HEK293 (cell line): ENCODE measurements around the gene RAC2.

Source experiments
- CTCF ChIA-PET: fragments of 350-600 bp; formaldehyde crosslinking; extraction: SDS; loops from one replicate; lab custom pipeline; 2021; ENCODE audit warnings: antibody characterized with exemption; lab: Yijun Ruan, JAX
- POLR2A ChIA-PET: fragments of 300-600 bp; formaldehyde crosslinking; extraction: SDS; loops from one replicate; lab custom pipeline; 2020; ENCODE audit warnings: antibody characterized with exemption, inconsistent platforms; lab: Yijun Ruan, JAX
- H3K27ac ChIP-seq: fragments of 200-500 bp; sonication (Bioruptor generic); 2 replicates; pipeline ENCODE4 v1.5.1; 2014; ENCODE audit warnings: low read depth, low read length, control low read depth, inconsistent platforms; ENCODE audit errors: extremely low read depth
- H3K36me3 ChIP-seq, 2 experiments: fragments of 200-500 bp in 1 of 2; sonication (Bioruptor generic) in 1 of 2; 1 replicate in 1 of 2; 2 replicates in 1 of 2; pipeline ENCODE4 v1.5.1; 2014 to 2017; ENCODE audit warnings: inconsistent platforms in 2 of 2, low read length in 2 of 2; ENCODE audit not compliant: control insufficient read depth in 2 of 2, insufficient read depth in 1 of 2
- H3K4me1 ChIP-seq: fragments of 200-500 bp; sonication (Bioruptor generic); 2 replicates; pipeline ENCODE4 v1.5.1; 2014; ENCODE audit warnings: mild to moderate bottlenecking, low read length, inconsistent platforms; ENCODE audit not compliant: control insufficient read depth, insufficient read depth
- H3K4me3 ChIP-seq: 2 replicates; pipeline ENCODE4 v1.5.1; 2011; ENCODE audit warnings: low read depth, mild to moderate bottlenecking, control low read depth, low read length, moderate library complexity
- H3K9me3 ChIP-seq: fragments of 200-500 bp; sonication (Bioruptor generic); 2 replicates; pipeline ENCODE4 v1.5.1; 2014; ENCODE audit warnings: low read depth, low read length, inconsistent platforms; ENCODE audit not compliant: control insufficient read depth, insufficient read depth
- GLI4 ChIP-seq: fragments of 450-650 bp; formaldehyde crosslinking; IDR thresholded peaks from 2 replicates; pipeline ENCODE4 v1.5.1; 2016; ENCODE audit warnings: missing biosample characterization, missing genetic modification characterization
- WT1 ChIP-seq: fragments of 450-650 bp; formaldehyde crosslinking; IDR thresholded peaks from 2 replicates; pipeline ENCODE4 v1.5.1; 2016; ENCODE audit warnings: missing biosample characterization, missing genetic modification characterization
- ZEB2 ChIP-seq: fragments of 450-650 bp; formaldehyde crosslinking; IDR thresholded peaks from 2 replicates; pipeline ENCODE4 v1.5.1; 2016; ENCODE audit warnings: missing biosample characterization, missing genetic modification characterization
- ZNF121 ChIP-seq: fragments of 450-650 bp; formaldehyde crosslinking; IDR thresholded peaks from 2 replicates; pipeline ENCODE4 v1.5.1; 2016; ENCODE audit warnings: missing biosample characterization, missing genetic modification characterization
- ZNF157 ChIP-seq: fragments of 450-650 bp; formaldehyde crosslinking; IDR thresholded peaks from 2 replicates; pipeline ENCODE4 v1.5.1; 2016; ENCODE audit warnings: missing biosample characterization, missing genetic modification characterization
- ZNF169 ChIP-seq: fragments of 450-650 bp; formaldehyde crosslinking; IDR thresholded peaks from 2 replicates; pipeline ENCODE4 v1.5.1; 2016; ENCODE audit warnings: missing biosample characterization, missing genetic modification characterization
- ZNF24 ChIP-seq: fragments of 450-650 bp; formaldehyde crosslinking; IDR thresholded peaks from 2 replicates; pipeline ENCODE4 v1.5.1; 2016; ENCODE audit warnings: missing biosample characterization, missing genetic modification characterization
- ZNF341 ChIP-seq: fragments of 450-650 bp; formaldehyde crosslinking; IDR thresholded peaks from 2 replicates; pipeline ENCODE4; 2016; ENCODE audit warnings: low read depth, missing biosample characterization, missing genetic modification characterization
- ZNF501 ChIP-seq: fragments of 450-650 bp; formaldehyde crosslinking; IDR thresholded peaks from 2 replicates; pipeline ENCODE4 v1.5.1; 2016; ENCODE audit warnings: missing biosample characterization, missing genetic modification characterization
- ZNF549 ChIP-seq: fragments of 450-650 bp; IDR thresholded peaks from 2 replicates; pipeline ENCODE4 v1.5.1; 2018; ENCODE audit warnings: missing biosample characterization, missing genetic modification characterization, mild to moderate bottlenecking, inconsistent platforms, moderate library complexity
- ZNF621 ChIP-seq: fragments of 450-650 bp; formaldehyde crosslinking; IDR thresholded peaks from 2 replicates; pipeline ENCODE4 v1.5.1; 2017; ENCODE audit warnings: missing biosample characterization, missing genetic modification characterization
- ZNF677 ChIP-seq: fragments of 450-650 bp; IDR thresholded peaks from 2 replicates; pipeline ENCODE4 v1.5.0; 2018; ENCODE audit warnings: missing biosample characterization, mild to moderate bottlenecking, missing genetic modification characterization, moderate library complexity
- ZNF776 ChIP-seq: fragments of 450-650 bp; formaldehyde crosslinking; IDR thresholded peaks from 2 replicates; pipeline ENCODE4 v1.5.0; 2017; ENCODE audit warnings: missing biosample characterization, missing genetic modification characterization, borderline replicate concordance
- ZNF785 ChIP-seq: fragments of 450-650 bp; formaldehyde crosslinking; IDR thresholded peaks from 2 replicates; pipeline ENCODE4 v1.5.1; 2016; ENCODE audit warnings: missing biosample characterization, missing genetic modification characterization
- ZNF792 ChIP-seq: fragments of 450-650 bp; formaldehyde crosslinking; IDR thresholded peaks from 2 replicates; pipeline ENCODE4 v1.5.1; 2016; ENCODE audit warnings: missing biosample characterization, missing genetic modification characterization
- TF ChIP-seq, protein P1 (sequence below): fragments of 450-650 bp; formaldehyde crosslinking; IDR thresholded peaks from 2 replicates; pipeline ENCODE4 v1.5.1; 2017; ENCODE audit warnings: missing biosample characterization, missing genetic modification characterization

Gene RAC2

DNA sequence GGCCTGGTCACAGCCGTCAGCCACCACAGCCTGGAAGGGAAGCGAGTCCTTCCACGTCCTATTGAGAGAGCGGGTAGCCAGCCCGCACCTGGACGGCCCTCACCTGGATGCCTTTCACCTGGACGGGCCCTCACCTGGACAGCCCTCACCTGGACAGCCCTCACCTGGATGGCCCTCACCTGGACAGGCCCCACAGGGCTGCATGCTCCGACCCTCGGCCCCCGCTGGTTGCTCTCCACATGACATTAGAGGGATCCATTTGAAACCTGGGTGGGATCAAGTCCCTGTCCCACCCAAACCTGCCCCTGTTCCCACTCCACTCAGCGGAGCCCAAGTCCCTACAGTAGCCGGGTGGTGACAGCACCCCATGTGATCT lies 59.7 kb downstream of the RAC2 start:
- Histone ChIP-seq H3K4me3 (no peak overlapping the region), H3K4me1 (peaks cover 3% of the 10 kb centered on the region; the same call in 1 of the 2 replicates), H3K27ac (no peak overlapping the region), H3K36me3 (no peaks in the 10 kb centered on the region), H3K9me3 (no peaks in the 10 kb centered on the region)
- CTCF ChIA-PET: interaction anchor here (1.0 to 3.6 kb wide), 3 partner anchors 14 to 23 kb away, joined by 3 to 15 read pairs (median 3); no protein-coding TSS in a partner anchor
- POLR2A ChIA-PET: interaction anchor here (2.5 kb wide), 1 partner anchor 15 kb away, joined by 7 read pairs; no protein-coding TSS in a partner anchor
- TF ChIP-seq ZEB2 (tag by site-specific recombination) (peak; percentile 95), ZNF121 (tag by site-specific recombination) (no peak), ZNF776 (tag by site-specific recombination) (no peak), GLI4 (tag by site-specific recombination) (no peak)

- Histone ChIP-seq H3K9me3 (no peaks in the 10 kb centered on the region), H3K4me1 (peaks cover 3% of the 10 kb centered on the region; the same call in 1 of the 2 replicates), H3K27ac (no peak overlapping the region), H3K4me3 (no peak overlapping the region), H3K36me3 (no peaks in the 10 kb centered on the region)
- TF ChIP-seq ZNF157 (tag by site-specific recombination) (no peak), ZNF341 (0 out of 2 replicates have a peak, but pooled peaks have one; percentile 4), ZNF169 (tag by site-specific recombination) (no peak), ZNF677 (tag by site-specific recombination) (no peak), ZNF621 (tag by site-specific recombination) (no peak)
- TF ChIP-seq, protein P1, sequence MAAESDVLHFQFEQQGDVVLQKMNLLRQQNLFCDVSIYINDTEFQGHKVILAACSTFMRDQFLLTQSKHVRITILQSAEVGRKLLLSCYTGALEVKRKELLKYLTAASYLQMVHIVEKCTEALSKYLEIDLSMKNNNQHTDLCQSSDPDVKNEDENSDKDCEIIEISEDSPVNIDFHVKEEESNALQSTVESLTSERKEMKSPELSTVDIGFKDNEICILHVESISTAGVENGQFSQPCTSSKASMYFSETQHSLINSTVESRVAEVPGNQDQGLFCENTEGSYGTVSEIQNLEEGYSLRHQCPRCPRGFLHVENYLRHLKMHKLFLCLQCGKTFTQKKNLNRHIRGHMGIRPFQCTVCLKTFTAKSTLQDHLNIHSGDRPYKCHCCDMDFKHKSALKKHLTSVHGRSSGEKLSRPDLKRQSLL (tag by site-specific recombination): no peak
- ChIA-PET POLR2A (interaction anchor here (2.5 kb wide), 1 partner anchor 16 kb away, joined by 7 read pairs; no protein-coding TSS in a partner anchor), CTCF (interaction anchor here (1.0 to 3.6 kb wide), 3 partner anchors 15 to 22 kb away, joined by 3 to 15 read pairs (median 3); no protein-coding TSS in a partner anchor)
Measured at GRCh38 chr22:37183432-37184379, 60.4 kb downstream of the RAC2 start.

DNA sequence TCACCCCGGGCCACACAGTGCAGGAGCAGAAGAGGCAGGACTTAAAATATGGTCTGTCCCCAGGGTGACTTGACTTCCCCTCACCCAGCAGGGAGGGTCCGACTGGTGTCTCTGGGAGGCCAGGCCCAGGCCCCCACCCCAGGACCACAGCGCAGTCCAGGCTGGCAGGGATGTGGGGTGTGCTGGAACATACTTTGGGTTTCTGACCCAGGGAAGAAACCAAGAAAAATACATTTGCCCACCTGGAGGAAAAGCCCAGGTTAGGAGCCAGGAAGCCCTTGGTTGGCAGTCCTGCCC lies 61.2 kb downstream of the RAC2 start:
- Histone ChIP-seq H3K9me3 (no peaks in the 10 kb centered on the region), H3K36me3 (no peaks in the 10 kb centered on the region), H3K4me1 (no peaks in the 10 kb centered on the region; the same call in 1 of the 2 replicates), H3K4me3 (no peak overlapping the region), H3K27ac (no peak overlapping the region)
- TF ChIP-seq ZNF549: no peak
- no peak for TF ChIP-seq ZNF785 (tag by site-specific recombination)
- no peak for TF ChIP-seq WT1 (tag by site-specific recombination)
- no peak for TF ChIP-seq ZNF24
- TF ChIP-seq ZNF792 (tag by site-specific recombination): no peak
- no peak for TF ChIP-seq ZNF501 (tag by site-specific recombination)
- CTCF ChIA-PET: no interaction called here
- POLR2A ChIA-PET: interaction anchor here (2.5 kb wide), 1 partner anchor 17 kb away, joined by 7 read pairs; no protein-coding TSS in a partner anchor
